ENCODE data around the gene EDDM3A. TPM values are rescaled to one million over a fixed set of nuclear protein-coding genes. Genes with fewer than 3 reads are reported as not detected.
A peak's percentile ranks its signal among the peaks of the same experiment; 100 is the strongest.

Gene EDDM3A
- polyA plus RNA-seq, 3 donors: not detected

- H3K36me3 ChIP-seq (replicated peaks in 1 of 2; ENCODE audit: control insufficient read depth in 1 of 2, insufficient read depth in 2 of 2, low read length in 2 of 2): no peaks in the 10 kb centered on the region
- intact Hi-C loops (cut with micrococcal nuclease): no loop called here
- H3K9me3 ChIP-seq (replicated peaks in 1 of 2; ENCODE audit: control insufficient read depth in 1 of 2, insufficient read depth in 1 of 2, low read length in 2 of 2): no peaks in the 10 kb centered on the region
- H3K4me2 ChIP-seq (replicated peaks; ENCODE audit: extremely low read depth, low read length, poor library complexity, severe bottlenecking): peak overlapping the region; percentile 11
- peaks cover 27% of the 10 kb centered on the region for H3K4me1 Mint-ChIP-seq
- peaks cover 6 to 11% of the 10 kb centered on the region in 2 donors for H3K27me3 ChIP-seq (ENCODE audit: control insufficient read depth in 2 of 2, insufficient read depth in 2 of 2, low read length in 2 of 2)
- peaks cover 24 to 26% (median 25%) of the 10 kb centered on the region in 3 donors for H3K27me3 Mint-ChIP-seq (ENCODE audit: low read depth in 3 of 3)
- H3K4me1 ChIP-seq (ENCODE audit: control insufficient read depth in 1 of 2, insufficient read depth in 2 of 2, low read length in 2 of 2): peaks cover 15 to 28% of the 10 kb centered on the region in 2 donors
- WGBS (ENCODE audit: insufficient coverage): no CpG with 5 or more reads among the region's 1 CpG
- peaks cover 9 to 15% of the 10 kb centered on the region in 2 donors for H3K36me3 Mint-ChIP-seq
- peaks cover 0 to 8% (median 2%) of the 10 kb centered on the region in 7 donors for H3K9me3 Mint-ChIP-seq
- H3K27ac ChIP-seq (ENCODE audit: low read depth in 1 of 2, low read length in 2 of 2): peak overlapping the region in 1 of 2 donors; percentile 73
- no peaks in the 10 kb centered on the region for H4K20me1 ChIP-seq (ENCODE audit: insufficient read depth, low read length)
- no peak for DNase-seq
- no peak for TF ChIP-seq CTCF (IDR thresholded peaks at IDR 0.05)
- H3K4me3 ChIP-seq (replicated peaks in 1 of 3; ENCODE audit: low read depth in 2 of 3, low read length in 3 of 3): peak overlapping the region in 1 of 3 experiments; percentile 21
- H3K9ac ChIP-seq (ENCODE audit: insufficient read depth, low read length, poor library complexity, severe bottlenecking): no peak overlapping the region
- H2AFZ ChIP-seq (ENCODE audit: insufficient read depth, low read depth, low read length, poor library complexity, severe bottlenecking): peak overlapping the region; percentile 60
- H3K79me2 ChIP-seq (ENCODE audit: insufficient read depth, low read length): no peaks in the 10 kb centered on the region
- H3K27ac Mint-ChIP-seq: peak overlapping the region; percentile 72 to 88 (median 82)
- peak overlapping the region in 1 of 2 donors; percentile 30 for H3K4me3 Mint-ChIP-seq
These were observed 19.2 kb upstream of the EDDM3A start for GRCh38 chr14:20726531-20726930.

- 71% methylated on average over 3 of the region's 6 CpGs for WGBS (ENCODE audit: insufficient coverage)
- Histone ChIP-seq H3K79me2 (ENCODE audit: insufficient read depth, low read length) (no peaks in the 10 kb centered on the region), H3K9me3 (replicated peaks in 1 of 2; ENCODE audit: control insufficient read depth in 1 of 2, insufficient read depth in 1 of 2, low read length in 2 of 2) (no peaks in the 10 kb centered on the region), H3K9ac (ENCODE audit: insufficient read depth, low read length, poor library complexity, severe bottlenecking) (no peak overlapping the region), H3K36me3 (replicated peaks in 1 of 2; ENCODE audit: control insufficient read depth in 1 of 2, insufficient read depth in 2 of 2, low read length in 2 of 2) (no peaks in the 10 kb centered on the region), H4K20me1 (ENCODE audit: insufficient read depth, low read length) (no peaks in the 10 kb centered on the region), H3K4me2 (replicated peaks; ENCODE audit: extremely low read depth, low read length, poor library complexity, severe bottlenecking) (no peak overlapping the region), H3K4me1 (ENCODE audit: control insufficient read depth in 1 of 2, insufficient read depth in 2 of 2, low read length in 2 of 2) (peaks cover 22 to 25% of the 10 kb centered on the region in 2 donors), H3K27ac (ENCODE audit: low read depth in 1 of 2, low read length in 2 of 2) (no peak overlapping the region), H3K27me3 (ENCODE audit: control insufficient read depth in 2 of 2, insufficient read depth in 2 of 2, low read length in 2 of 2) (no peaks in the 10 kb centered on the region), H2AFZ (ENCODE audit: insufficient read depth, low read depth, low read length, poor library complexity, severe bottlenecking) (no peak overlapping the region), H3K4me3 (replicated peaks in 1 of 3; ENCODE audit: low read depth in 2 of 3, low read length in 3 of 3) (no peak overlapping the region)
- DNase-seq: peak in 2 of 3 donors; percentile 17 to 28
- H3K4me3 Mint-ChIP-seq: no peak overlapping the region
- H3K36me3 Mint-ChIP-seq: peaks cover 3% of the 10 kb centered on the region in 2 donors
- peaks cover 2 to 10% (median 3%) of the 10 kb centered on the region in 3 donors for H3K27me3 Mint-ChIP-seq (ENCODE audit: low read depth in 3 of 3)
- H3K4me1 Mint-ChIP-seq: peaks cover 26% of the 10 kb centered on the region
- peak overlapping the region in 2 of 7 donors; percentile 49 to 56 for H3K27ac Mint-ChIP-seq
- peaks cover 0 to 3% (median 0%) of the 10 kb centered on the region in 7 donors for H3K9me3 Mint-ChIP-seq
- TF ChIP-seq CTCF (IDR thresholded peaks at IDR 0.05): no peak
- intact Hi-C loops (cut with micrococcal nuclease): no loop called here
These were observed 14.8 kb upstream of the EDDM3A start for GRCh38 chr14:20730891-20731290.

Measured in CD14-positive monocyte (primary cell).